Heart left ventricle (tissue), 13 donors: ENCODE data around the gene DOCK1.

Experiments
- POLR2A ChIP-seq, 2 donors: fragments of 450-650 bp; IDR thresholded peaks; one replicate each; pipeline ENCODE4 v1.6.1; 2017; ENCODE audit warnings: antibody characterized with exemption in 2 of 2, mild to moderate bottlenecking in 2 of 2, moderate library complexity in 2 of 2
- TF ChIP-seq, protein P1 (sequence below), 12 donors: fragments of 200-600 bp; sonication (generic) in 4 of 12; IDR thresholded peaks; one replicate each; pipeline versions ENCODE4 v1.5.0 to v1.8.0; 2018 to 2022; ENCODE audit warnings: antibody characterized with exemption in 12 of 12, mild to moderate bottlenecking in 5 of 12
- donor health status: ischemic (EF 13 %, LVEDD 7.1; RV severe dilation, severe dysfunction).
- donor health status: DM: no; HTN: yes; CAD: no.
- donor health status: DM: no; HTN: no; CAD: no.
- donor health status: ischemic (EF 25% LVEDD 6.9; RV normal size, moderate dysfunction).
- donor health status: ischemic (EF 25% LVEDD 5.7; RV mildly dilated, moderate dysfunction).
- donor health status: ischemic (EF 35%, LVEDD 5.7; RV mildly dilated, moderate dysfunction).
- donor health status: nonischemic (EF 11% LVEDD 7.7; RV severe dilation, severe dysfunction).
- donor health status: DM: yes; HTN: yes; CAD: no.
- donor health status: PGD.
- donor health status: ischemic (EF 29% LVEDD 5.4; RV normal size, mild dysfunction).
- donor health status: nonischemic (EF 23%, LVEDD 6.1; RV moderate dilation, normal function).

DNA sequence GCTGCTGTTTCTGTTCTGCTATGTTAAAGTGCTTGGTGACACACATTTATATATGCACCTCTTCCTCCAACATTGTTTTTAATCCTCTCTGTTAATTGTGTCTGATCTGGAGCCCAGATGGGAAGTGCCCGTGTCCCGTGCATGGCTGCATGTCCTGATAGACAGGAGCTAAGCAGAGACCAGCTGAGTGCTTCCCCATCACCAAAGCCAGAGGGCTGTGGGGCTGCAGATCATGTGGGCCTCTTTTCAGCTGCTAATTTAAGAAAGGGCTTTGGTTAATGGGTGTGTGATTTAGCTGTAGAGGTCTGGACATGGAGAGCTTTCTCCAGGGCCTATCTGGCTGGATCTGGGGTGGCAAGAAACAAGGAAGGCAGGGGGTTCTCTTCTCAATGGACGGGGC is 547.3 kb downstream of the DOCK1 start:
- TF ChIP-seq POLR2A (IDR thresholded peaks at IDR 0.05): no peak
- TF ChIP-seq, protein P1, sequence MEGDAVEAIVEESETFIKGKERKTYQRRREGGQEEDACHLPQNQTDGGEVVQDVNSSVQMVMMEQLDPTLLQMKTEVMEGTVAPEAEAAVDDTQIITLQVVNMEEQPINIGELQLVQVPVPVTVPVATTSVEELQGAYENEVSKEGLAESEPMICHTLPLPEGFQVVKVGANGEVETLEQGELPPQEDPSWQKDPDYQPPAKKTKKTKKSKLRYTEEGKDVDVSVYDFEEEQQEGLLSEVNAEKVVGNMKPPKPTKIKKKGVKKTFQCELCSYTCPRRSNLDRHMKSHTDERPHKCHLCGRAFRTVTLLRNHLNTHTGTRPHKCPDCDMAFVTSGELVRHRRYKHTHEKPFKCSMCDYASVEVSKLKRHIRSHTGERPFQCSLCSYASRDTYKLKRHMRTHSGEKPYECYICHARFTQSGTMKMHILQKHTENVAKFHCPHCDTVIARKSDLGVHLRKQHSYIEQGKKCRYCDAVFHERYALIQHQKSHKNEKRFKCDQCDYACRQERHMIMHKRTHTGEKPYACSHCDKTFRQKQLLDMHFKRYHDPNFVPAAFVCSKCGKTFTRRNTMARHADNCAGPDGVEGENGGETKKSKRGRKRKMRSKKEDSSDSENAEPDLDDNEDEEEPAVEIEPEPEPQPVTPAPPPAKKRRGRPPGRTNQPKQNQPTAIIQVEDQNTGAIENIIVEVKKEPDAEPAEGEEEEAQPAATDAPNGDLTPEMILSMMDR (IDR thresholded peaks at IDR 0.05): no peak
